IgD-negative memory B cell (primary cell): ENCODE measurements around the gene PRICKLE3. TPM values are rescaled to one million over a fixed set of nuclear protein-coding genes. Genes with fewer than 3 reads are reported as not detected.
"Not testable (repeated sequence)": the region's sequence is repeated elsewhere in the genome, so short reads cannot be mapped to it uniquely, and the experiment has no call there.

Source experiments
- H3K27ac Mint-ChIP-seq, 3 donors: one replicate each; pipeline ENCODE4 v1.8.0; 2020 to 2022; ENCODE audit warnings: mild to moderate bottlenecking in 3 of 3, mixed read lengths in 3 of 3, moderate library complexity in 1 of 3
- H3K27me3 Mint-ChIP-seq: one replicate; pipeline ENCODE4 v1.8.0; 2021; ENCODE audit warnings: mixed read lengths
- H3K36me3 Mint-ChIP-seq: one replicate; pipeline ENCODE4 v1.8.0; 2020; ENCODE audit warnings: mild to moderate bottlenecking, mixed read lengths
- H3K4me1 Mint-ChIP-seq, 3 donors: one replicate each; pipeline ENCODE4 v1.8.0; 2020 to 2022; ENCODE audit warnings: mixed read lengths in 3 of 3, mild to moderate bottlenecking in 1 of 3
- H3K4me3 Mint-ChIP-seq, 4 donors: one replicate each; pipeline ENCODE4 v1.8.0; 2020 to 2022; ENCODE audit warnings: mild to moderate bottlenecking in 4 of 4, mixed read lengths in 4 of 4, moderate library complexity in 3 of 4
- H3K9me3 Mint-ChIP-seq, 3 donors: one replicate each; pipeline ENCODE4 v1.8.0; 2020 to 2021; ENCODE audit warnings: mixed read lengths in 3 of 3, mild to moderate bottlenecking in 1 of 3
- polyA plus RNA-seq: library from polyadenylated mRNA; unstranded; fragments of 300-500 nt; fragmentation: Illumina TruSeq; gene quantifications from one replicate; pipeline ENCODE4 v1.2.3, GENCODE V29; 2021

The PRICKLE3 gene
- polyA plus RNA-seq, 1 donor from 2014 or later, result 9.5 TPM

- Mint-ChIP-seq H3K36me3 (no peaks in the 10 kb centered on the region), H3K9me3 (no peaks in the 10 kb centered on the region), H3K27me3 (no peaks in the 10 kb centered on the region)
These were observed 21.4 kb downstream of the PRICKLE3 start for GRCh38 chrX:49164589-49165360.

GRCh38 chrX:49163555-49164419 lies 22.4 kb downstream of the PRICKLE3 start:
- no peaks in the 10 kb centered on the region for H3K9me3 Mint-ChIP-seq
- H3K27me3 Mint-ChIP-seq, result peaks cover under 1% of the 10 kb centered on the region
- H3K4me3 Mint-ChIP-seq, result peak overlapping the region; percentile 77 to 92 (median 84)
- peaks cover 12 to 15% (median 15%) of the 10 kb centered on the region in 3 donors for H3K4me1 Mint-ChIP-seq
- no peaks in the 10 kb centered on the region for H3K36me3 Mint-ChIP-seq
- H3K27ac Mint-ChIP-seq, result peak overlapping the region; percentile 90 to 94 (median 91)

More at GRCh38 chrX:49164589-49165360, 21.4 kb downstream of the PRICKLE3 start:
- Mint-ChIP-seq H3K4me3 (peak overlapping the region; percentile 77 to 92 (median 84)), H3K4me1 (peaks cover 15 to 19% (median 16%) of the 10 kb centered on the region in 3 donors), H3K27ac (peak overlapping the region in 2 of 3 donors; percentile 90 to 94)

- H3K4me3 Mint-ChIP-seq, result peak within 1 kb of the TSS; percentile 77 to 82 (median 80)
- peaks cover 8 to 11% (median 10%) of the 10 kb centered on the region in 3 donors for H3K4me1 Mint-ChIP-seq
- no peaks in the 10 kb centered on the region for H3K36me3 Mint-ChIP-seq
- no peaks in the 10 kb centered on the region for H3K9me3 Mint-ChIP-seq
- peak within 1 kb of the TSS in 2 of 3 donors; percentile 73 to 94 for H3K27ac Mint-ChIP-seq
- H3K27me3 Mint-ChIP-seq, result peaks cover 1% of the 10 kb centered on the region
These were observed 23.6 kb downstream of the PRICKLE3 start, which contains the start of gene MAGIX for GRCh38 chrX:49162620-49163019. TSS of gene MAGIX (plus strand) at chrX:49162758. CDS start at chrX:49162890, 132 bp downstream.

GRCh38 chrX:49161632-49162031 lies 24.5 kb downstream of the PRICKLE3 start:
- Mint-ChIP-seq H3K27ac (peak overlapping the region in 1 of 3 donors; percentile 68), H3K27me3 (peaks cover 1% of the 10 kb centered on the region), H3K4me3 (peak overlapping the region in 2 of 4 donors; percentile 49 to 61), H3K4me1 (peaks cover 5 to 7% (median 7%) of the 10 kb centered on the region in 3 donors), H3K36me3 (no peaks in the 10 kb centered on the region), H3K9me3 (no peaks in the 10 kb centered on the region)

- peak overlapping the region in 1 of 4 donors; percentile 61 for H3K4me3 Mint-ChIP-seq
- H3K9me3 Mint-ChIP-seq, result no peaks in the 10 kb centered on the region
These were observed 25.3 kb downstream of the PRICKLE3 start for GRCh38 chrX:49160908-49161307.

GRCh38 chrX:49157194-49157593 lies 29.0 kb downstream of the PRICKLE3 start:
- Mint-ChIP-seq H3K4me1 (peaks cover 5 to 12% (median 5%) of the 10 kb centered on the region in 3 donors), H3K27ac (peak overlapping the region in 1 of 3 donors; percentile 64), H3K36me3 (no peaks in the 10 kb centered on the region), H3K27me3 (peaks cover 1% of the 10 kb centered on the region), H3K4me3 (peak overlapping the region in 1 of 4 donors; percentile 57), H3K9me3 (peaks cover 0 to 1% (median 0%) of the 10 kb centered on the region in 3 donors)

More at GRCh38 chrX:49160908-49161307, 25.3 kb downstream of the PRICKLE3 start:
- peaks cover 4 to 9% (median 7%) of the 10 kb centered on the region in 3 donors for H3K4me1 Mint-ChIP-seq
- peaks cover 1% of the 10 kb centered on the region for H3K27me3 Mint-ChIP-seq
- peak overlapping the region in 1 of 3 donors; percentile 68 for H3K27ac Mint-ChIP-seq
- H3K36me3 Mint-ChIP-seq, result no peaks in the 10 kb centered on the region

GRCh38 chrX:49155900-49156837 lies 30.0 kb downstream of the PRICKLE3 start:
- peak overlapping the region; percentile 93 to 97 (median 93) for H3K27ac Mint-ChIP-seq
- H3K36me3 Mint-ChIP-seq, result no peaks in the 10 kb centered on the region
- peak overlapping the region; percentile 91 to 98 (median 96) for H3K4me3 Mint-ChIP-seq
- H3K27me3 Mint-ChIP-seq, result peaks cover 1% of the 10 kb centered on the region
- H3K4me1 Mint-ChIP-seq, result peaks cover 5 to 12% (median 5%) of the 10 kb centered on the region in 3 donors
- H3K9me3 Mint-ChIP-seq, result peaks cover 0 to 1% (median 0%) of the 10 kb centered on the region in 3 donors

- Mint-ChIP-seq H3K4me3 (peak overlapping the region; percentile 91 to 98 (median 96)), H3K27ac (peak overlapping the region; percentile 93 to 97 (median 93)), H3K36me3 (no peaks in the 10 kb centered on the region), H3K9me3 (peaks cover 0 to 1% (median 0%) of the 10 kb centered on the region in 3 donors), H3K27me3 (peaks cover 1% of the 10 kb centered on the region), H3K4me1 (peaks cover 5 to 12% (median 5%) of the 10 kb centered on the region in 3 donors)
These were observed 30.8 kb downstream of the PRICKLE3 start for GRCh38 chrX:49155243-49155899.

- Mint-ChIP-seq H3K27ac (no peak overlapping the region), H3K4me1 (peaks cover 5 to 12% (median 5%) of the 10 kb centered on the region in 3 donors), H3K9me3 (peaks cover 0 to 1% (median 0%) of the 10 kb centered on the region in 3 donors), H3K36me3 (peaks cover 4% of the 10 kb centered on the region), H3K27me3 (no peaks in the 10 kb centered on the region), H3K4me3 (no peak overlapping the region)
These were observed 32.7 kb downstream of the PRICKLE3 start for GRCh38 chrX:49153467-49153866.

GRCh38 chrX:49149291-49149690 lies 36.9 kb downstream of the PRICKLE3 start:
- not testable (repeated sequence) for H3K4me1 Mint-ChIP-seq, H3K27me3 Mint-ChIP-seq, H3K4me3 Mint-ChIP-seq, H3K27ac Mint-ChIP-seq, H3K36me3 Mint-ChIP-seq, H3K9me3 Mint-ChIP-seq

GRCh38 chrX:49148390-49149100 lies 37.6 kb downstream of the PRICKLE3 start:
- H3K9me3 Mint-ChIP-seq, H3K36me3 Mint-ChIP-seq, H3K4me1 Mint-ChIP-seq, H3K27ac Mint-ChIP-seq, H3K27me3 Mint-ChIP-seq: not testable (repeated sequence)
- H3K4me3 Mint-ChIP-seq, result peak overlapping the region in 1 of 4 donors; percentile 45

GRCh38 chrX:49147936-49148335 lies 38.2 kb downstream of the PRICKLE3 start:
- Mint-ChIP-seq H3K27me3 (no peaks in the 10 kb centered on the region), H3K36me3 (peaks cover 4% of the 10 kb centered on the region), H3K4me3 (no peak overlapping the region), H3K27ac (no peak overlapping the region), H3K9me3 (peaks cover 0 to 2% (median 0%) of the 10 kb centered on the region in 3 donors), H3K4me1 (no peaks in the 10 kb centered on the region)

- Mint-ChIP-seq H3K4me1 (no peaks in the 10 kb centered on the region), H3K27me3 (no peaks in the 10 kb centered on the region), H3K36me3 (peaks cover 5% of the 10 kb centered on the region), H3K4me3 (no peak overlapping the region), H3K9me3 (peaks cover 0 to 2% (median 0%) of the 10 kb centered on the region in 3 donors), H3K27ac (no peak overlapping the region)
These were observed 38.9 kb downstream of the PRICKLE3 start for GRCh38 chrX:49147282-49147681.
